NCI-H128 (cell line): ENCODE data around the gene SIVA1.

Experiments
- DNase-seq: peaks from one replicate; lab custom pipeline; 2025; ENCODE audit not compliant: unreplicated experiment; lab: John Stamatoyannopoulos, UW

Gene SIVA1

DNA sequence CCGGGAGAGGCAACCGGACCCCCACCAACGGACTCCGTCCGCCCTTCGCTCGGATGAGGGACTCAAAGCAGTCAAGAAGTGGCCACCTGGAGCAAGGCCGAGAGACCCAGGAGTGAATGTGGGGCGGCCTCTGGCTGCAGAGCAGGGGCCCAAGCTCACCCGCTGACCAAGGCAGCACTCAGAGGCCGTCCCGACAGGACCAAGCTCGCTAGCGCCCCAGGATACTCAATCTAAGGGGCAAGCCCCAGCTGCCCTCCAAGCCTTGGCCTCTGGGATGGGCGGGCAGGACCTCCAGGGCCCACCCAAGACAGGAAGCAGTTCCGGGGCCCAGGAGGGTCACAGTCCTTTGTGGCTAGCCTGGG lies 41.7 kb downstream of the SIVA1 start:
- DNase-seq: no peak

DNA sequence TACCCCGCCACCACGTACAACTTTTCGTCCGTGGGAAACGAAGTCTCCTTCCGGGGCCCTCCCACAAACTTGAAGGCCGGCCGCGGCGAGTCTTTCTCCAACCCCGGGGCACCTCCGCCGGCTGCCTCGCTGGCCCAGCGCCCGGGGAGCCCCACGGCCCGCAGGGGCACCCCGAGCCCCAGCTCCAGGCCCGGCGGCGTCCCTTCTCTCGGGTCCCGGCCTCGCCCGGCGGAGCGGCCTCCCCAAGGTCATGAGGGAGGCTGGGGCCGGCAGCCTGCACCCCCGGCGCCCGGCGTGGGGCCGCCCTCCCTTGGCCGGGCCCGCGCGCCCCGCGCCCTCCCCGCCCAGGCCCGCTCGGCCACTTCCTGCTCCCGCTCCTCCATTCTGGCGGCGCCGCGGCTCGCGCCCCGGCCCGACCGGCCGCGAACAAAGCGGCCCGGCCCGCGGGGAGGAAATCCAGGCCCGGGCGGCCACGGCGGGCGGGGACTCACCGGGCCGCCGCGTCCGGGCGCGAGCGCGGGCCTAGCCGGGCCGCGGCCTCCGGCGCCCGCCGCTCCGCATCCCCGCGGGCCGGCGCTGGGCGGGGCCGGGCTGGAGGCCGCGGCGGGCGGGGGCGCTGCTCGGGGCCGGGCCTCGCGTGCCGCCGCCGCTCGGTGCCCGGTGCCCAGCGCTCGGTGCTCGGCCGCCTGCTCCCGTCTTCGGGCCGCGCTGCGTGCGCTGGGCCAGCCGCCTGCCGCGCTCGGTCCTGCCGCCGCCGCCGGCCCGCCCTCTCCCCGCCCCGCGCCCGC lies 42.2 kb downstream of the SIVA1 start, which contains the start of gene AKT1:
Gene AKT1 (minus strand): TSS at position 756 of the 788 bp plus-strand sequence. CDS start 3,105 bp downstream, outside the sequence.
- DNase-seq: peak; percentile 19

DNA sequence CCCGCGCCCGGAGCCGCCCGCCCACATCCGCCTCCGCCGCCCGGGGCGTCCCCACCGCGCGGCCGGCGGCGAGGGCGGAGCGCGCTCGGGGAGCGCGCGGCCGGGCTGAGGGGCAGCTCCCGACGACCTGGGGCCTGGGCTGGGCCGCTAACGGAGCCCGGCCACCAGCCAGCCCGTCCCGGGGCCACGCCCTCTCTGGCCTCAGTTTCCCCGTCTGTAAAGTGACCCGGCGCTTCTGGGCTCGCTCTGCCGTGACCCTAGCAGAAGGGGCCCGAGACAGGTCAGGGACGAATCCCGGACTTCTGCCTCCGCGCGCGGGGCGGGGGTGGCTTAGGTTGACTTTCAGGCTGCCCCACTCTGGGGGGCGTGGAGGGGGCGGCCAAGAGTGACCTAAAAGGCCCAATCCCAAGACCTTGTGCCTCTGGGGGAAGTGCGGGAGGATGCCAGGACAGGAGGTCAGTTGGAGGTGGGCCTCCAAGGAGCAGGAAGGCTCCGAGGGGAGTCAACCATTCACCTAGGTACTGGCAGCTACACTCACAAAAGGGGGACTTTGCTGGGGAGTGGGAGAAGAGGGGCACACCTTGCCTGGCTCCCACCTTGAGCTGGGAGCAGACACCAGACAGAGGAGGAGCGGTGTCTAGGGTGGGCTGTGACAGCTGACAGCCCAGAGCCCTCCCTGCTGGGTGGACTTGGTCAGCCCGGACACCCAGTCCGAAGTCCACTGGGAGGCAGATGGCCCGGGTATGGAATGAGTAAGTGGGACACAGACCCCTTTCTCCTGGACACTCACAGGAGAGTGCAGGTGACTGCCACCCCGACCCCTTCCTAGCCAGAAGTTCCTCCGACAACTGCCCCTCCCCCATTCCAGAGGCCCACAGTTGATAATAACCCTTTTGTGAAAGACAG lies 43.1 kb downstream of the SIVA1 start:
- DNase-seq: no peak

DNA sequence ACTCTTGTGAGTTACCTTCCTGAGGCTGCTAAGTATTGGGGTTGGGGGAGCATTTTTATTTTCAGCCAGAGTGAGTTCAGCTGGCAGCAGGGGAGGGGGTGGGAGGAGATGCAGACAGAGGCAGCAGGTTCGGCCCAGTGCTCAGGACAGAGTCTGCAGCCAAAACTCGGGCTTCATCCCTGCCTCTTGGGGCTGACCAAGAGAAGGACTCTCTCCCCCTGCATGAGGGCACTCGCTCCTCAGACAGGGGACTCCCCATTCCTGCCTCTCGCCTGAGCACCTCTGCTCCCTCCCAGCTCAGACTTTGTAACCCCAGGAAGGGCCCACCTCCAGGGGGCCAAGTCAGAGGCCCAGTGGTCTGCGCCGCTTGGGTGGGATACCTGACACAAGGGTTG lies 43.7 kb downstream of the SIVA1 start:
- no peak for DNase-seq

DNA sequence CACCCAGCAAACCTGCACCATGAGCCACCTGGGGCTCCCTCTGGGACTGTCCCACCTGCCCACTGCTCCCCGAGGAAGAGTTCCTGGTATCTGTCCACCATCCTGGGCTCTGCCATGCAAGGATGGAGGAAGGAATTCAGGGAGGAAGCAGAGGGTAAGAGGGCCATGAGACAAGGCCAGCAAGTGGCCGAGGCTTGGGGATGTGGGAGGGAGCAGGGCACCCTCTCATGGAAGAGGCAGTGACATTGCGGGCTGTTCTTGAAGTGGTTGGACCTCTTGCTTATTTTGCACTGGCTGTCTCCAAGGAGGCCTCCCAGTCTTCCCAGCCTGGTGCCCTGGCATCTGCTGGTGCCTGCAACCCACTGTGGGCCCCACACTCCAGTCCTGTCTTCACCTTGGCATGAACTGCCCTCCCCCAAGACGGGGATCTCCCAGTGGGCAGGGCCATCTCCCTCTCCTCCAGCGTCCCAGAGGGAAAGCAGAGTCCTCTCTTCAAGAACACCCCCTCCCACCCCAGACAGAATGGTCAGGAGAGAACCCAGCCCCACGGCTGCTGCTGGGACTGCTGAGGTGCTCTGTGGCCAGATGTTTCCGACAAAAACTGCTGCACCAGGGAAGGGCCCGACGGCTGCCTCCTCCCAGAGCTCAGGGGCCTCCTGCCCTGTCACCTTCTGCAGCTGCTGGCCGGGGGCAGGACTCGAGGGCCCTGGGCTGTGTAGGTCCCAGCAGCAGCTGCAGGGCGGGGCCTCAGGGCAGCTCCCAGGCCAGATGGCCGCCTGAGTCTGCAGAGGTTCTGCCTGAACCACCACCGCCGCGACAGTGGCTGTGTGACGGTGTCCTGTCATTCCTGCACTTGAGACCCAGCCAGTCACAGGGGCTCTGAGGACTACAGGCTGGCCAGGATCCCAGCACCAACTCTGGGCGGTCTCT lies 44.4 kb downstream of the SIVA1 start:
- no peak for DNase-seq

DNA sequence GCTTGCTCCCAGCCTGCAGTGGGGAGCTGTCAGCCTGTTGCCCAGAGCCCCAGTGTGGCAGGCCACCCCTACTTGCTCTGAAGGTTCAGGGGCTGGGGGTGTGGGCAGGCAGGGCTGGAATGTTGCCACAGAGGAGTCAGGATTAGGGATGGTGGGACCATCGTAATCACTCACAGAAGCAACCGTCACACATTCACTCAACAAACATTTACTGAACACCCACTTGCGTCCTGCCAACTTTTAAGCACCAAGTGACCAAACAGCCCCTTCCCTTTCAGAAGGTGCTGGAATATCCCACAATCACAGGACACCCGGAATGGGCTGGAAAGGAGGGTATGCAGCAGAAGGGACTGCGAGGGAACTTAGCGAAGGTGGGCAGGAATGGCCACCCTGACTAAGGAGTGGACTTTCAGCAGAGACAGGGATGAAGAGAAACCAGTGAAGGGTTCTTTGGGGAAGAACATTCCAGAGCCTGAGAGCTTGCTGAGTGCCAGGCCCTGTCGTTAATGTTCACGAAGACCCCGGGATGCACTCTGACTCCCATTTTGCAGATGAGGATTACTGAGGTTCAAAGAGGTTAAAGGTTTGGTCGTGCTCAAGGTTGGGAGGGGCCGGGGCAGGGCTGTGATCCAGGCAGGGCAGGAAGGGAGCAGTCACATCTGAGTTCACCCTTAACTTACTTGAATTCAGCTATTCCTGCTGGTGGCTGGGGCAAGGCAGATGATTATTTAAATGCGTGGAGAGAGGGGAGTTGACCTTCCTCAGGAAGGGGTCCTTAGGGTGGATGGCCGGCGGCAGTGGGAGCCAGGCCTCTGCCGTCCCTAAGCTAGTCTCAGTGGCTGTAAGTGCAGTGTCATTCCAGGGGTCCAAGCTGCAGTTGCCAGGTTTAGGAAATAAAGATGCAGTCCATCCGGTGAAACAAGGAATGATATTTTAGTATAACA lies 45.6 kb downstream of the SIVA1 start:
- DNase-seq: no peak

DNA sequence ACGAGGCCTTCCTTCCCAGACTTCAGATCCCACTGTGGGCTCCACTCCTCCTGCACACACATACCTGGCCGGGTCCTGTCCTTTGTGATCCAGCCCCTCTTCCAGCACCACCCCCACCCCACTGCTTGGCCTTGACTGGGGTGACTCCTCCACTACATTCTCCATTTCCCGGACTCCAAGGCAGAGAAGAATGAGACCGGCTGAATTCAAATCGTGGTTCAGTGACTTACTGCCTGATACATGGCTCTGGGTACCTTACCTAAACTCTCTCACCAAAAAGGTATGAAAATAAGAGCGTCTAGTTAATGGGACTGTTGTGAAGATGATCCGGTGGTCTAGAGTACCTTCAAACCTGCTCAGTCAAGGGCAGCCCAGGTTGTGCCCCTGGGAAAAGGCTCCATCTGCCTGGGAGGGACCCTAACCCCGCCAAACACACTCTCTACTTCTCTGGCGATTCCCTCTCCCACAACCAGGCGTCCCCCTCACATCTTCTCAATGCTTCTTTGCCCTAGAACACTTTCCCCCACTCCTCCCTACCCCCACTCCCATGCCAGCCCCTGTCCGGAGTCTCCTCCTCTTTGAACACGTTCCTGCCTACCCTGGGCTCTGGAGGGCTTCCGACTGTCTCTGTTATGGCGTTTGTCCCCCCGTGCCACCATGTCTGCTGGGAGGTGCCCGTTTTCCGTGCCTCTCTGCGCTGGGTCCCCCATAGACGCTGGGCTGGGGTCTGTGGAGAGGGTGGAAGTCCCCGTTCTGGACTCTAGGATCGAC lies 46.5 kb downstream of the SIVA1 start:
- no peak for DNase-seq

DNA sequence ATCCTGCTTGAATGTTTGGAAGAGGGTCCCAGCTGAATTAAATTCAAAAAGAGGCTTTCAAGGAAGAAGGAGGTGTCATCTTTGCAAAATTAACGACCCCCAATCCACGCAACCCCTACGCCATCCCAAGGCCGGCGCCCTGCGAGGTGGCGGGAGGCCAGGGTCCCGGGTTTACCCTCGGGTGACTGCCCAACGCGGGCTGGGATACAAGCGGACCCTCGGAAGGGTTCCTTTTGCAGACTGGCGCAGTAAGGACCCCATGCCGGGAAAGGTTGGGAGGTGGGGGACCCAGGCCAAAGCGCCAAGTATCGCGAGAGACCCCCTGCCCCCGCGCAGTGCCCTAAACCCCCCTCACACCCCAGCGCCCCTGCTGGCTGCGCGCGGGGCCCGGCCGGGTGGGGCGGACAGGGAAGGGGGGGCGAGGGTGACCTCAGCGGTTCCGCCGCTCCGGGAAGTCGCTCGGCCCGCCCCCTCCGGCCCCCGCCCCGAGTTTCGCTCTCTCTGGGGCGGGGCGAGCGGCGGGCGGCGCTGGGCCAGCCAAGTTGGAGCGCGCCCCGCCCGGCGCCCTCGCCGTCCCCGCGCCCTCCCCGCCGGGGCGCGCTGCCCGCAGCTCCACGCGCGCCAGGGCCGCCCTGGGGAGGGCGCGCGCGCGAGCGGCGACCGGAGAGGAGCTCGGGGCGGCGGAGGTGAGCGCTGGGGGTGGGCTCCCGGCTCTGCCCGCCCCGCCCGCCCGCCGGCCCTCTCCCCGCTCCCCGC lies 47.2 kb downstream of the SIVA1 start:
- no peak for DNase-seq

DNA sequence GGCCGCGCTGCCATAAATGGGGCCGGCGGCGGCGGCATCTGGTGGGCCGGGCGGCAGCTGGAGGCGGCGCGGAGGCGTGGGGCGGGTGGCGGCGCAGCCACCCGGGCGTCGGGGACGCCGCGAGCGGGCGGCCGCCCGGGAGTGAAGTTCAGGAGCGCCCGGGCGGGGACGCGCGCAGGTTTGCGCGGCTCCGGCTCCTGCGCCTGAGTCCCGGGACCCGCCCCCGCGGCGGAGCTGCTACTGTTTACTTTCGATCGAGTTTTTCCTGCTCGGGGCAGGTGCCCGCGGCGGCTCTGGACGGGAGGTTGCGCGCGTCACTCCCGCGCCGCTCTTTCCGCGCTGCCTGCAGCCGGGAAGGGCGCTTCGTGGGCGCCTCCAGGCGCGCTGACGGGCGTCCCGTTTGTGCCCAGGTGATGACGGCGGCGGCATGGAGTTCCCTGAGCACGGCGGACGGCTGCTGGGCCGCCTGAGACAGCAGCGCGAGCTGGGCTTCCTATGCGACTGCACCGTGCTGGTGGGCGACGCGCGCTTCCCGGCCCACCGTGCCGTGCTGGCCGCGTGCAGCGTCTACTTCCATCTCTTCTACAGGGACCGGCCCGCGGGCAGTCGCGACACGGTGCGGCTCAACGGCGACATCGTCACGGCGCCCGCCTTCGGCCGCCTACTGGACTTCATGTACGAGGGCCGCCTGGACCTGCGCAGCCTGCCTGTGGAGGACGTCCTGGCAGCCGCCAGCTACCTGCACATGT lies 48.0 kb downstream of the SIVA1 start, which contains the start of gene ZBTB42:
Gene ZBTB42 (plus strand): TSS at position 331 of the 749 bp plus-strand sequence. CDS start 97 bp downstream, at position 428.
- DNase-seq: peak; percentile 32

DNA sequence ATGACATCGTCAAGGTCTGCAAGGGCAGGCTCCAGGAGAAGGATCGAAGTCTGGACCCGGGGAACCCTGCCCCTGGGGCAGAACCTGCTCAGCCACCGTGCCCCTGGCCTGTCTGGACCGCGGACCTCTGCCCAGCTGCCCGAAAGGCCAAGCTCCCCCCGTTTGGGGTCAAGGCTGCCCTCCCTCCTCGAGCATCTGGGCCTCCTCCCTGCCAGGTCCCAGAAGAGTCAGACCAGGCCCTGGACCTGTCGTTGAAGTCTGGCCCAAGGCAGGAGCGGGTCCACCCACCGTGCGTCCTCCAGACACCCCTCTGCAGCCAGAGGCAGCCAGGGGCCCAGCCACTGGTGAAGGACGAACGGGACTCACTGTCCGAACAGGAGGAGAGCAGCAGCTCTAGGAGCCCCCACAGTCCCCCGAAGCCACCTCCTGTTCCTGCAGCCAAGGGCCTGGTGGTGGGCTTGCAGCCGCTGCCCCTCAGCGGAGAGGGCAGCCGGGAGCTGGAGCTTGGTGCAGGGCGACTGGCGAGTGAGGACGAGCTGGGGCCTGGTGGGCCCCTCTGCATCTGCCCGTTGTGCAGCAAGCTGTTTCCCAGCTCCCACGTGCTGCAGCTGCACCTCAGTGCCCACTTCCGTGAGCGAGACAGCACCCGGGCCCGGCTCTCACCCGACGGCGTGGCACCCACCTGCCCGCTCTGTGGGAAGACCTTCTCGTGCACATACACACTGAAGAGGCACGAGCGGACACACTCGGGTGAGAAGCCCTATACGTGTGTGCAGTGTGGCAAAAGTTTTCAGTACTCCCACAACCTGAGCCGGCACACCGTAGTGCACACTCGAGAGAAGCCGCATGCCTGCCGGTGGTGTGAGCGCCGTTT lies 48.8 kb downstream of the SIVA1 start:
- no peak for DNase-seq

DNA sequence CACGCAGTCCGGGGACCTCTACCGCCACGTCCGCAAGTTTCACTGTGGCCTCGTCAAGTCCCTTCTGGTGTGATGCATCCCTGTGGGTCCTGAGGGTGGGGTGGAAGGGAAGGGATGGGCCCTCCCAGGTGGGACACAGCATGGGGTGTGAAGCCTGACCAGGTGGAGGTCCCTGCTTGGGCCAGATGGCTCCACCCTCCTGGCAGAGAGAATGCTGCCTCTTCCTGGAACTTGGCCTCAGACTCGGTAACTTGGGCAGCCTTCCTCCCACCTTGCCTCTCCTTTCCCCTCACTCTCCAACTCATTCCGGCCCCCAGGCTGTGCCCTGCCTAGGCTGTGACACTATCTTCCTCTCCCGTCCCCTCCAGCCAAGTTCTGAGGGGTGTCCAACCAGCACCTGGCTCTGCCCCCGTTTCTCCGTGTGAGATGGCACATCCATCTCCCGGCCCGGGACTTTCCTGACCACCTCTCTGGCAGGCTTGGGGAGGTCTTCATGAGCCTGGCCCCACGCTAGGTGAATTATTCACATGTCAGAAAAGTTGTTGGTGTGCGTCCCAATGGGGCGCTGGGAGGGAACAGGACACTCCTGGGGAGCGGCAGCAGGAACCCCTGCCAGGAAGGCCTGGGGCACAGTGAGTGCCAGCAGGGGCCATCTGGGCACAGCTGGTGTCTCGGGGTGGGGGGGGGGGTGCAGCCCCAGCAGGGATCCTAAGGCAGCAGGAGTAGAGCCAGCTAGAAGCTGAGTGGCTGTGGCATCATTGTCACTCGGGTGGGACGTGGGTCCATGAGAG lies 49.6 kb downstream of the SIVA1 start:
- DNase-seq: no peak

DNA sequence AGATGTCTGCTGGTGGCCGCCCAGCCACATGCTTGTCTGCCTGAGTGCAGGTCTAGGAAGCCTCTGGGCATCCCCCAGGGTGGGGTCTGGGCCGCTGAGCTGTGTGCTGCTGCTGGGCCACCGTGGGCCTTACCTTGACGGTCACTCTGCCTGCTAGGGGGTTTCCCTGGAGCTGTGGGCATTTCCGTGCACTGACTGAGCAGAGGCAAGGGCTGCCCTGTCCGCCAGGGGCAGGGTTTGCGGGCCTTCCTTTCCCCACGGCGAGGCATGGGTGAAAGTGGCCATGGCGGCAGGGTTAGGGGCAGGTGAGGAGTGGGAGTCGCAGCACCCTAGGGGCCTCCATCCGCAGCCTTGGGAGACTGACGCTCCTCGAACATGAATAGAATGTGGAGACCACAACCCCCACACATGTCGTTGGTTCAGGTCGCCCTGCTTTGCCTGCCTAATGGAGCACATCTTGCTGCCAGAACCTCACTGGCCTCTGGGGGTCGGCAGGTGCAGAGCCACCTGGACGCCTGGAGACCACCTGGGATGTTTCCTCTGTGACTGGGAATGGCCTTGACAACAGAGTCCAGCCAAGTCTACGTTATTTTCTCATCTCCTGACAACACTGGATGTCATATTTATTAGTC lies 50.4 kb downstream of the SIVA1 start:
- DNase-seq: no peak

DNA sequence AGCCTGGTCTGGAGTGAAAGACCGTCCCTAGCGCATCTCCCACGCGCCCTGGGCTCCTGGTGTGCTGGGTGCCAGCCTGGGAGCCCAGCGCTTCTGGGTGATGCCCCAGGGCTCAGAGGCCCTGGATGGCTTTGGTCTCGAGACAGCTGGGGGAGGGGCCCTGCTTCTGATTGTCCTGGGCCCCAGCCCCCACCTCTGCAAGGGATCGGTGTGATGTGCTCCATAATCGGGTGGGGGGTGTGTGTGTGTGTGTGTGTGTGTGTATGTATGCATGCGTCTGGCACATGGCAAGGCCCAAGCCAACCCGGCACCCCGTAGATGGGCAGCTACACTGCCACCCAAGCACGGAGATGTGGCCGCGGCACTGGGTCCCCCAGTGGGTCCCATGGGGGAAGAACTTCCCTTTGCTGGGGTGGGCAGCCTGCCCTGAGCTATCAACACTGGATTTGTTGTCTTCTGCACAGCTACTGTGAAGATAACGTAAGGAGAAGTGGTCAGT lies 51.0 kb downstream of the SIVA1 start:
- DNase-seq: no peak

DNA sequence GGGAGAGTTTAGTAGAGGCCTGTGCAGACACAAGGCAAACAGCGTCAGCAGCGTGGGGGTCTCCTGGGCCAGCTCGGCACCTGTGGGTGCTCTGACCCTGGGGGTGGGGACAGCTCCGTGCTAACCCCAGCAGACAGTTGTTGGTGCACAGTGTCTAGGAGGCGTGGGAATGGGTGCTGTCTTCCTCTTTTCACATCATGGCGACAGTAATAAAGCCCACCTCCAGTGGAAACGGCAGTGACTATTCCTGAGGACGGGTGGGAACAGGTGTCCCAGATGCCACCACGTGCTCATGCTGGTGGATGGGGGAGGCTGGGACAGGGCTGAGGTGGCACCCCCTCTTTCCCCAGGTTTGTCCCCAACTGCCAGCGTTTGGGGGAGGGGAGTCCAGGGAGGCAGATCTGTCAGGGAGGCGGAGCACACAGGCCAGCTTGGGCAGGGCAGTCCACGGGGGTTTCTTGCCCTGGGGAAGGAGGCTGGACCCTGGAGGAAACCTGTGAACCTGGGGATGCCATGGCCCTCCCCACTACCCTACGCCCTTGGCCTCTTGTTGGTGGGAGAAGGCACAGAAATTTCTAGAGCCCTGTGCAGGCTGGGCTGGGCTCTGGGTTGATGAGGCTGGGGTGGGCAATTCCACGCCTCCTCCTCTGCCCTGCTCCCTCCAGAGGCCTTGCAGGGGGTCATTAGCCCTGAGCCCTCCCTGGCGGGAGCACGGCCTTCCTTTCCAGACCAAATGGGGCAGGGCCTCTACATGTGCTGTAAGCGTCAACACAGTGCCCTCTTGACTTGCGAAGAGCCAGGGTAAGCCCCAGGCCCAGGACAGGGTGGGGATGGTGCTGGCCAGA lies 51.8 kb downstream of the SIVA1 start:
- DNase-seq: no peak
